B cell (primary cell): ENCODE results near the gene CACNA1H. TPM values are rescaled to one million over a fixed set of nuclear protein-coding genes. Genes with fewer than 3 reads are reported as not detected.

ENCODE experiments used
- ATAC-seq: fragments of 200-7000 bp; cut with Tn5 transposase; one replicate; pipeline ENCODE4 v1.10.0; 2021; ENCODE audit warnings: low read depth, mild to moderate bottlenecking, moderate number of reproducible peaks, moderate library complexity
- CTCF ChIA-PET: fragments of 350-600 bp; sonication (Branson Sonifier 250); formaldehyde crosslinking; loops from one replicate; lab custom pipeline; 2021; ENCODE audit warnings: antibody characterized with exemption, inconsistent platforms; lab: Charles Lee
- POLR2A ChIA-PET: fragments of 350-600 bp; sonication (Branson Sonifier 250); formaldehyde crosslinking; loops from one replicate; lab custom pipeline; 2021; ENCODE audit warnings: antibody characterized with exemption; lab: Charles Lee
- DNase-seq: peaks from one replicate; pipeline ENCODE4 v3.0.0; 2013
- H2AFZ ChIP-seq: 2 replicates; pipeline ENCODE4 v1.6.1; 2012; ENCODE audit warnings: mild to moderate bottlenecking, low read depth, low read length; ENCODE audit not compliant: insufficient read depth, poor library complexity, severe bottlenecking
- H3K27ac ChIP-seq, 2 donors: 1 replicate in 1 of 2; 2 replicates in 1 of 2; pipeline ENCODE4 v1.5.1; 2012 to 2013; ENCODE audit warnings: low read length in 2 of 2, mild to moderate bottlenecking in 2 of 2, moderate library complexity in 1 of 2
- H3K27me3 ChIP-seq, 4 experiments: fragments of 200-600 bp in 1 of 4; sonication (generic) in 1 of 4; replicated peaks in 1 of 4; 1 replicate in 2 of 4; 2 replicates in 2 of 4; pipeline versions ENCODE4 v1.6.1 to v1.7.0; 2013 to 2016; ENCODE audit warnings: low read length in 3 of 4, mild to moderate bottlenecking in 2 of 4, mixed read lengths in 1 of 4, moderate library complexity in 1 of 4; ENCODE audit not compliant: insufficient read depth in 4 of 4, control insufficient read depth in 3 of 4; ENCODE audit errors: control extremely low read depth in 1 of 4
- H3K36me3 ChIP-seq, 2 experiments: replicated peaks in 1 of 2; 1 replicate in 1 of 2; 2 replicates in 1 of 2; pipeline versions ENCODE4 v1.6.1 to v1.7.1; 2013; ENCODE audit warnings: low read length in 1 of 2; ENCODE audit not compliant: insufficient read depth in 2 of 2, control insufficient read depth in 1 of 2; ENCODE audit errors: control extremely low read depth in 1 of 2, extremely low read depth in 1 of 2
- H3K4me1 ChIP-seq, 2 donors: fragments of 200-600 bp in 1 of 2; sonication (generic) in 1 of 2; 1 replicate in 1 of 2; 2 replicates in 1 of 2; pipeline versions ENCODE4 v1.5.1 to v1.6.1; 2013 to 2017; ENCODE audit warnings: low read length in 2 of 2; ENCODE audit not compliant: control insufficient read depth in 2 of 2, insufficient read depth in 2 of 2
- H3K4me2 ChIP-seq: replicated peaks from 2 replicates; pipeline ENCODE3; 2012; ENCODE audit warnings: mild to moderate bottlenecking, low read depth, low read length; ENCODE audit not compliant: poor library complexity, severe bottlenecking
- H3K4me3 ChIP-seq, 5 experiments: fragments of 200-600 bp in 1 of 5; sonication (generic) in 1 of 5; 1 replicate in 3 of 5; 2 replicates in 2 of 5; pipeline versions ENCODE4 v1.5.1 to v1.7.0; 2011 to 2016; ENCODE audit warnings: low read length in 4 of 5, mild to moderate bottlenecking in 4 of 5, low read depth in 2 of 5, control low read depth in 1 of 5, moderate library complexity in 1 of 5; ENCODE audit not compliant: insufficient read depth in 1 of 5; ENCODE audit errors: control extremely low read depth in 1 of 5, extremely low read depth in 1 of 5
- H3K79me2 ChIP-seq: fragments of 200-600 bp; sonication (generic); one replicate; pipeline ENCODE4 v1.6.0; 2016; ENCODE audit warnings: low read length; ENCODE audit not compliant: control insufficient read depth, insufficient read depth
- H3K9ac ChIP-seq: fragments of 200-600 bp; sonication (generic); 2 replicates; pipeline ENCODE4 v1.6.1; 2017; ENCODE audit warnings: mild to moderate bottlenecking, low read length, moderate library complexity
- H3K9me3 ChIP-seq, 3 donors: one replicate each; pipeline versions ENCODE4 v1.6.1 to v1.7.1; 2013; ENCODE audit warnings: low read length in 2 of 3; ENCODE audit not compliant: control insufficient read depth in 2 of 3, insufficient read depth in 1 of 3; ENCODE audit errors: control extremely low read depth in 1 of 3
- H4K20me1 ChIP-seq: 2 replicates; pipeline ENCODE4 v1.6.0; 2012; ENCODE audit warnings: mild to moderate bottlenecking, low read length; ENCODE audit not compliant: insufficient read depth, control insufficient read depth, poor library complexity, severe bottlenecking
- H3K27ac Mint-ChIP-seq: one replicate; pipeline ENCODE4 v1.8.0; 2021; ENCODE audit warnings: mixed read lengths
- H3K27me3 Mint-ChIP-seq: one replicate; pipeline ENCODE4 v1.8.0; 2021; ENCODE audit warnings: mixed read lengths
- H3K4me1 Mint-ChIP-seq: one replicate; pipeline ENCODE4 v1.8.0; 2021; ENCODE audit warnings: mixed read lengths
- H3K4me3 Mint-ChIP-seq: one replicate; pipeline ENCODE4 v1.8.0; 2021; ENCODE audit warnings: mixed read lengths
- H3K9me3 Mint-ChIP-seq: one replicate; pipeline ENCODE4 v1.8.0; 2022; ENCODE audit warnings: mixed read lengths; ENCODE audit not compliant: insufficient read depth
- EZH2 ChIP-seq: IDR thresholded peaks from 2 replicates; pipeline ENCODE4 v1.6.1; 2012; ENCODE audit warnings: borderline replicate concordance, low read depth, mild to moderate bottlenecking, moderate library complexity, low read length; ENCODE audit not compliant: insufficient read depth, poor library complexity, severe bottlenecking
- WGBS: methylation state at CpG from one replicate; pipeline ENCODE4 v1.1.5; 2013; ENCODE audit warnings: missing lambda C conversion rate; ENCODE audit not compliant: insufficient coverage; 5-methylcytosine and 5-hydroxymethylcytosine counted together
- intact Hi-C: fragments of 100-400 bp; cut with micrococcal nuclease; formaldehyde crosslinking; loops from one replicate; pipeline ENCODE4 v1.10.0; 2022
- polyA plus RNA-seq: library from polyadenylated mRNA; depleted of rRNA; stranded (reverse); fragments of >200 nt; gene quantifications from 2 replicates; pipeline ENCODE4 v1.2.3, GENCODE V29; 2012
- total RNA-seq, 2 donors: library from RNA; stranded (reverse); fragments of 120-200 nt in 1 of 2; gene quantifications; 1 replicate in 1 of 2; 2 replicates in 1 of 2; pipeline versions ENCODE4 v1.2.3 to v1.2.4, GENCODE V29; 2013 to 2022
- TF ChIP-seq, protein P1 (sequence below): fragments of 200-600 bp; IDR thresholded peaks from one replicate; pipeline ENCODE4 v1.8.0; 2022; ENCODE audit warnings: antibody characterized with exemption, mild to moderate bottlenecking

Gene CACNA1H
- total and polyA plus RNA-seq, 2 donors (not counting 1 experiment from before 2014, with no cell fraction given), result 0.05 to 0.10 TPM

DNA sequence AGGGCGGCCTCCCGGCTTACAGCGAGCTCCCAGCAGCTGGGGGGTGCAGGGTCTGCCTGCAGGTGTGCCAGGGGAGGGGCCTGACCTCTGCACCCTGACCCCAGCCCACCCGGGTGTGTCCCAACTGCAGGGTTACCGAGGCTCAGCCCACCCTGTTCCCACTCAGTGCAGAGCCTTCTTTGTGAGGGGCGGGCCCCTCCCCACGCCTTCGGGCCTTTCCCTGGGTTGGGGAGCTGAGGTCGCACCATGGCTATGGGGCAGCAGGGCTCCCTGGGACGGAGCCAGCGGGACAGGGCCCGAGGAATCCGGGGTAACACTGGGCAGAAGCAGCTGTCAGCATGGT is 17.1 kb downstream of the CACNA1H start:
- intact Hi-C loops, result no loop called here
- Histone ChIP-seq H2AFZ (no peak overlapping the region), H3K27ac (no peak overlapping the region), H3K79me2 (no peaks in the 10 kb centered on the region), H3K9me3 (no peaks in the 10 kb centered on the region), H3K36me3 (no peaks in the 10 kb centered on the region), H4K20me1 (no peaks in the 10 kb centered on the region), H3K9ac (no peak overlapping the region), H3K4me2 (no peak overlapping the region), H3K4me3 (no peak overlapping the region), H3K27me3 (no peaks in the 10 kb centered on the region), H3K4me1 (no peaks in the 10 kb centered on the region)
- peaks cover 3% of the 10 kb centered on the region for H3K27me3 Mint-ChIP-seq
- H3K9me3 Mint-ChIP-seq, result no peaks in the 10 kb centered on the region
- no peak overlapping the region for H3K4me3 Mint-ChIP-seq
- H3K4me1 Mint-ChIP-seq, result no peaks in the 10 kb centered on the region
- WGBS, result 67% methylated on average over 12 of the region's 13 CpGs
- TF ChIP-seq, protein P1, sequence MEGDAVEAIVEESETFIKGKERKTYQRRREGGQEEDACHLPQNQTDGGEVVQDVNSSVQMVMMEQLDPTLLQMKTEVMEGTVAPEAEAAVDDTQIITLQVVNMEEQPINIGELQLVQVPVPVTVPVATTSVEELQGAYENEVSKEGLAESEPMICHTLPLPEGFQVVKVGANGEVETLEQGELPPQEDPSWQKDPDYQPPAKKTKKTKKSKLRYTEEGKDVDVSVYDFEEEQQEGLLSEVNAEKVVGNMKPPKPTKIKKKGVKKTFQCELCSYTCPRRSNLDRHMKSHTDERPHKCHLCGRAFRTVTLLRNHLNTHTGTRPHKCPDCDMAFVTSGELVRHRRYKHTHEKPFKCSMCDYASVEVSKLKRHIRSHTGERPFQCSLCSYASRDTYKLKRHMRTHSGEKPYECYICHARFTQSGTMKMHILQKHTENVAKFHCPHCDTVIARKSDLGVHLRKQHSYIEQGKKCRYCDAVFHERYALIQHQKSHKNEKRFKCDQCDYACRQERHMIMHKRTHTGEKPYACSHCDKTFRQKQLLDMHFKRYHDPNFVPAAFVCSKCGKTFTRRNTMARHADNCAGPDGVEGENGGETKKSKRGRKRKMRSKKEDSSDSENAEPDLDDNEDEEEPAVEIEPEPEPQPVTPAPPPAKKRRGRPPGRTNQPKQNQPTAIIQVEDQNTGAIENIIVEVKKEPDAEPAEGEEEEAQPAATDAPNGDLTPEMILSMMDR, result no peak
- TF ChIP-seq EZH2, result no peak
- ChIA-PET CTCF (no interaction called here), POLR2A (no interaction called here)
- H3K27ac Mint-ChIP-seq, result no peak overlapping the region
- no peak for ATAC-seq
- no peak for DNase-seq

GRCh38 chr16:1171001-1171400 is 18.1 kb downstream of the CACNA1H start:
- ChIA-PET POLR2A (no interaction called here), CTCF (no interaction called here)
- ATAC-seq, result no peak
- H2AFZ ChIP-seq, result no peak overlapping the region
- Mint-ChIP-seq H3K27ac (no peak overlapping the region), H3K27me3 (peaks cover 3% of the 10 kb centered on the region), H3K4me1 (no peaks in the 10 kb centered on the region), H3K4me3 (no peak overlapping the region), H3K9me3 (no peaks in the 10 kb centered on the region)
- intact Hi-C loops, result no loop called here
- H3K79me2 ChIP-seq, result no peaks in the 10 kb centered on the region
- H3K4me2 ChIP-seq, result no peak overlapping the region
- no peak for TF ChIP-seq EZH2
- TF ChIP-seq, protein P1, result no peak
- no peak overlapping the region for H3K4me3 ChIP-seq
- 74% methylated on average over 12 of the region's 12 CpGs for WGBS
- H3K9me3 ChIP-seq, result no peaks in the 10 kb centered on the region
- no peak overlapping the region for H3K27ac ChIP-seq
- H3K9ac ChIP-seq, result no peak overlapping the region
- H3K36me3 ChIP-seq, result no peaks in the 10 kb centered on the region
- no peaks in the 10 kb centered on the region for H3K4me1 ChIP-seq
- no peaks in the 10 kb centered on the region for H3K27me3 ChIP-seq
- no peak for DNase-seq
- H4K20me1 ChIP-seq, result no peaks in the 10 kb centered on the region
